DMS79 (cell line): Measurements from ENCODE around the gene PLEKHM3.
A peak's percentile ranks its signal among the peaks of the same experiment; 100 is the strongest.
"Not testable (repeated sequence)": the region's sequence is repeated elsewhere in the genome, so short reads cannot be mapped to it uniquely, and the experiment has no call there.

Experiments
- DNase-seq: peaks from one replicate; lab custom pipeline; 2025; lab: John Stamatoyannopoulos, UW

Gene PLEKHM3

GRCh38 chr2:207950761-207951114 is 74.6 kb downstream of the PLEKHM3 start:
- DNase-seq, result no peak

GRCh38 chr2:207950063-207950760 is 75.1 kb downstream of the PLEKHM3 start:
- no peak for DNase-seq

- DNase-seq, result not testable (repeated sequence)
These were observed 76.1 kb downstream of the PLEKHM3 start for GRCh38 chr2:207949245-207949644.

GRCh38 chr2:207944979-207945600 is 80.2 kb downstream of the PLEKHM3 start:
- DNase-seq, result no peak

GRCh38 chr2:207944334-207944733 is 81.0 kb downstream of the PLEKHM3 start:
- no peak for DNase-seq

- DNase-seq, result no peak
These were observed 85.8 kb downstream of the PLEKHM3 start for GRCh38 chr2:207939342-207940108.

GRCh38 chr2:207938886-207939285 is 86.4 kb downstream of the PLEKHM3 start:
- DNase-seq, result no peak

- no peak for DNase-seq
These were observed 86.9 kb downstream of the PLEKHM3 start for GRCh38 chr2:207938415-207938814.

- DNase-seq, result no peak
These were observed 87.5 kb downstream of the PLEKHM3 start for GRCh38 chr2:207937823-207938222.

GRCh38 chr2:207937253-207937652 is 88.1 kb downstream of the PLEKHM3 start:
- no peak for DNase-seq

- no peak for DNase-seq
These were observed 88.9 kb downstream of the PLEKHM3 start for GRCh38 chr2:207936380-207936779.

GRCh38 chr2:207935991-207936370 is 89.3 kb downstream of the PLEKHM3 start:
- no peak for DNase-seq

GRCh38 chr2:207935121-207935990 is 90.0 kb downstream of the PLEKHM3 start:
- no peak for DNase-seq

- no peak for DNase-seq
These were observed 90.6 kb downstream of the PLEKHM3 start for GRCh38 chr2:207934720-207935119.

- no peak for DNase-seq
These were observed 91.8 kb downstream of the PLEKHM3 start for GRCh38 chr2:207933396-207934065.

GRCh38 chr2:207932106-207932505 is 93.2 kb downstream of the PLEKHM3 start:
- no peak for DNase-seq

GRCh38 chr2:207930747-207931146 is 94.6 kb downstream of the PLEKHM3 start:
- peak; percentile 83 for DNase-seq

- DNase-seq, result no peak
These were observed 95.4 kb downstream of the PLEKHM3 start for GRCh38 chr2:207929923-207930322.

GRCh38 chr2:207928079-207928478 is 97.2 kb downstream of the PLEKHM3 start:
- no peak for DNase-seq

GRCh38 chr2:207926989-207927300 is 98.4 kb downstream of the PLEKHM3 start:
- DNase-seq, result no peak

GRCh38 chr2:207926133-207926988 is 99.0 kb downstream of the PLEKHM3 start:
- DNase-seq, result no peak
